Fibroblast of the aortic adventitia (primary cell): ENCODE results near the gene KLLN. TPM values are rescaled to one million over a fixed set of nuclear protein-coding genes. Genes with fewer than 3 reads are reported as not detected.
"Not testable (repeated sequence)": the region's sequence is repeated elsewhere in the genome, so short reads cannot be mapped to it uniquely, and the experiment has no call there.

Experiments
- DNase-seq: peaks from one replicate; pipeline ENCODE4 v3.0.0-alpha.2; 2010; ENCODE audit warnings: low read depth
- H3K4me3 ChIP-seq: 2 replicates; pipeline ENCODE4 v1.5.1; 2011; ENCODE audit warnings: low read depth, mild to moderate bottlenecking, control low read depth, low read length, moderate library complexity
- total RNA-seq: library from RNA; depleted of rRNA; stranded (reverse); fragments of >200 nt; gene quantifications from 2 replicates; pipeline ENCODE4 v1.2.3, GENCODE V29; 2012; ENCODE audit warnings: low replicate concordance
- TF ChIP-seq, protein P1 (sequence below): IDR thresholded peaks from 2 replicates; pipeline ENCODE4 v1.5.1; 2011; ENCODE audit warnings: mild to moderate bottlenecking, low read length, control low read depth, inconsistent platforms; ENCODE audit not compliant: insufficient read depth

Gene KLLN
- total RNA-seq, 1 donor, result 0.99 TPM

DNA sequence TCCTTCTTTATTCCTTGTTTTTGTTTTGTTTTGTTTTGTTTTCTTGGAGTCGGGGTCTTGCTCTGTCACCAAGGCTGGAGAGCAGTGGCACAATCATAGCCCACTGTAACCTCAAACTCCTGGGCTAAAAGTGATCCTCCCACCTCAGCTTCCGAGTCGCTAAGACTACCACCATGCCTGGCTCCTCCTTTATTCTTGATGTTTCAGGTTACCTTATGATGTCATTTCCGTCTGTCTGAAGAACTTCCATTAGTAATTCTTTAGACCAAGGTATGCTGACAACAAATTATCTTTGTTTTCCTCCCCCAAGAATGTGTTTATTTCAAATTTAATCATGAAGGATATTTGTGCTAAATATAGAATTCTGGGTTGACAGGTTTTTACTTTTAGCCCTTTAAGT lies 27.2 kb downstream of the KLLN start:
- TF ChIP-seq, protein P1, sequence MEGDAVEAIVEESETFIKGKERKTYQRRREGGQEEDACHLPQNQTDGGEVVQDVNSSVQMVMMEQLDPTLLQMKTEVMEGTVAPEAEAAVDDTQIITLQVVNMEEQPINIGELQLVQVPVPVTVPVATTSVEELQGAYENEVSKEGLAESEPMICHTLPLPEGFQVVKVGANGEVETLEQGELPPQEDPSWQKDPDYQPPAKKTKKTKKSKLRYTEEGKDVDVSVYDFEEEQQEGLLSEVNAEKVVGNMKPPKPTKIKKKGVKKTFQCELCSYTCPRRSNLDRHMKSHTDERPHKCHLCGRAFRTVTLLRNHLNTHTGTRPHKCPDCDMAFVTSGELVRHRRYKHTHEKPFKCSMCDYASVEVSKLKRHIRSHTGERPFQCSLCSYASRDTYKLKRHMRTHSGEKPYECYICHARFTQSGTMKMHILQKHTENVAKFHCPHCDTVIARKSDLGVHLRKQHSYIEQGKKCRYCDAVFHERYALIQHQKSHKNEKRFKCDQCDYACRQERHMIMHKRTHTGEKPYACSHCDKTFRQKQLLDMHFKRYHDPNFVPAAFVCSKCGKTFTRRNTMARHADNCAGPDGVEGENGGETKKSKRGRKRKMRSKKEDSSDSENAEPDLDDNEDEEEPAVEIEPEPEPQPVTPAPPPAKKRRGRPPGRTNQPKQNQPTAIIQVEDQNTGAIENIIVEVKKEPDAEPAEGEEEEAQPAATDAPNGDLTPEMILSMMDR, result no peak
- DNase-seq, result no peak
- H3K4me3 ChIP-seq, result no peak overlapping the region

- no peak for DNase-seq
- TF ChIP-seq, protein P1, result no peak
- H3K4me3 ChIP-seq, result no peak overlapping the region
Observed at GRCh38 chr10:87829986-87830729, 33.2 kb downstream of the KLLN start.

GRCh38 chr10:87829051-87829450 lies 34.3 kb downstream of the KLLN start:
- not testable (repeated sequence) for DNase-seq, H3K4me3 ChIP-seq

DNA sequence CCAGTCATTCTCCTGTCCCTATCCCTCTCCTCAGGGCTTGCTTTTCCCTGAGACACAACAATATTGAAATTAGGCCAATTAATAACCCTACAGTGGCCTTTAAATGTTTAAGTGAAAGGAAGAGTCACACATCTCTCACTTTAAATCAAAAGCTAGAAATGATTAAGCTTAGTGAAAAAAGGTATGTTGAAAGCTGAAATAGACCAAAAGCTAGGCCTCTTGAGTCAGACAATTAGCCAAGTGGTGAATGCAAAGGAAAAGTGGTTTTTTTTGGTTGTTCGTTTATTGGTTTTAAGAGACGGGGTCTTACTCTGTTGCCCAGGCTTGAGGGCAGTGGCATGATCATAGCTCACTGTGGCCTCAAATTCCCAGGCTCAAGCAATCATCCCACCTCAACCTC lies 35.7 kb downstream of the KLLN start:
- H3K4me3 ChIP-seq, result no peak overlapping the region
- DNase-seq, result no peak
- TF ChIP-seq, protein P1, result no peak

DNA sequence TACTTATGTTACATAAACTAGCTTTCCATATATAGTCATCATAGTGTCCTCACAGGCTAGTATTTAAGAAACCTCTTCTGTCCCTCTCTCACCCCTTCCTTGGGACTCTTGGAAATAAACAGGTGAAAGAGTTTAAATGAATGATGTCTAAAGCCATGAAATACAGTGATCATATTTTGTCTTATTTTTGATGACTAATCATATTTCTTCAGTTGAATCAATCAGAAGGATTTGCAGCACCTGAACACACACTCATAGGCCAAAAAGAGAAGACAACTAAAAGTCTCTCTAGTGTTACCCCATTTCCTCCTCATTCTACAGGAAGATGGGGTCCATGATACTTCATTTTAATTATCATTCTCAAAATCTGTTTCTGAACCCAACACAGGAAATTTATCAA lies 36.7 kb downstream of the KLLN start:
- TF ChIP-seq, protein P1, result no peak
- DNase-seq, result no peak
- H3K4me3 ChIP-seq, result no peak overlapping the region

DNA sequence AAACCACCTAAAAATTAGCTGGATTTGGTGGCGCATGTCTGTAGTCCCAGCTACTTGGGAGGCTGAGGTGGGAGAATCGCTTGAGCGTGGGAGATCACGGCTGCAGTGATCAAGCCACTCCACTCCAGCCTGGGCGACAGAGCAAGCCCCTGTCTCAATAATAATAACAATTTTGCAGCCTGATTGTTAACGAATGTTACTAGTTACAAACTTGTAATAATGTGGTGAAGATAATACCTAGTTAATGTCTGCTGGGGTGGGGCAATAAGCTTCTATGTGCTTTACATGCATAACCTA lies 44.1 kb downstream of the KLLN start:
- DNase-seq, result no peak
- TF ChIP-seq, protein P1, result no peak
- H3K4me3 ChIP-seq, result no peak overlapping the region

DNA sequence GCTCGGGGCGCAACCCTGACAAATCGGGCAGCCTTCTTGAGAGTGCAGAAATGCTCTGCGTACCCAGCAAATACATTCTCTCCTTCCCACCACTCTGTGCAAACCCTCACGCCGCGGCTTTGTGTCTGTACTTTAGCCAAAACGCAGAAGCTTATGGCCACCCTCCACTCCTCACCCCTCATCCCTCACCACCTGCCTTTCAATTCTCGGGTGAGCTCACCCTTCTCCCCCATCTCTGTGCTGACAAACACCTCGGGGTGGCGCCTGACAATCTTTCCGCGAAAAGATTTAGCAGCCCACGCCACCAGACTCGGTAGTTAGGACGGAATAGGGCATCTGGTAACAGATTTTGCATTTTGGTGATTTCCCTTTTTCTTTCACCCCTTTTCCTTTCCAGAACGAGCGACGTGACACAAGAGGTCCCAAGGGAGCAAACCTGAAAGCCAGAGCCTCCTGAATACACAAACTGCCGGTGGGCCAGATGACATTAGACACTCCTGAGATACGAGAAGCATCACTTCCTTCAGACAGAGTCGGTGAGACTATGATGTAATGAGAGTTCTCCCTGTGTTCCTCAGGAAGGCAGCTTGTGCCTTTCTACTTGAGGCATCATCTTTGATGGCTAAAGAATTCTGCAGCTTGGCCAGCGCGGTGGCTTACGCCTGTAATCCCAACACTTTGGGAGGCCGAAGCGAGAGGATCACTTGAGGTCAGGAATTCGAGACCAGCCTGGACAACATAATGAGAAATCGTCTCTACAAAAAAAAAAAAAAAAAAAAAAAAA lies 44.6 kb downstream of the KLLN start:
- TF ChIP-seq, protein P1, result peak; percentile 5
- DNase-seq, result peak; percentile 7
- peak overlapping the region; percentile 90 for H3K4me3 ChIP-seq
